Measurements from ENCODE around the gene SGCD.

Gene SGCD

DNA sequence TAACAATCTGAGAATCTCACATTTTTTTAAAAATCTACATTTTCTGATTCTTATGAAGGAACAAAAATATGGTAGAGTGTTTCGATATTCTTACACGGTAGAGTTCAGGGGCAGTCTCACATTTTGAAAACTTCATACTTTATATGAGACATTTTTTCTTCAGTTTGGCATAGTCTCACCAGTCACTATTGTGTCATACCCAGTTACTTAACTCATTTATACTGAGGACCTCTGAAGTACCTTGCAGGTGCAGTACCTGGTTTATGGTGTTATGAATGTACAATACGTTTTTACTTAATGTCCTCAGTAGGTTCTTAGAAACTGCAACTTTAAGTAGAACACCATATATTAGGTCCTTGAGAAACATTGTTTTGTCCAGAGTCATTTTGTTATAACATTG is 196.6 kb downstream of the SGCD start:
- no peak overlapping the region for H2BK12ac ChIP-seq (ENCODE audit: low read length in 2 of 2)
- no peak overlapping the region for H3K27ac ChIP-seq (ENCODE audit: low read length, poor library complexity, severe bottlenecking)
- no peak overlapping the region for H2BK15ac ChIP-seq (ENCODE audit: low read depth, poor library complexity, severe bottlenecking)
- no peak overlapping the region for H3K4me2 ChIP-seq (ENCODE audit: low read length, poor library complexity, severe bottlenecking)
- no peaks in the 10 kb centered on the region for H3K36me3 ChIP-seq (ENCODE audit: control insufficient read depth in 1 of 2, insufficient read depth in 2 of 2, low read depth in 1 of 2, low read length in 2 of 2)
- H2BK5ac ChIP-seq (ENCODE audit: low read depth, low read length, poor library complexity, severe bottlenecking): no peak overlapping the region
- H3K9me3 ChIP-seq (ENCODE audit: control insufficient read depth, low read length): peaks cover 6% of the 10 kb centered on the region
- H2AFZ ChIP-seq (ENCODE audit: low read depth, low read length): no peak overlapping the region
- H4K8ac ChIP-seq (ENCODE audit: low read length): no peak overlapping the region
- no peak overlapping the region for H3K9ac ChIP-seq (ENCODE audit: low read length)
- no peak overlapping the region for H3K18ac ChIP-seq (ENCODE audit: low read depth in 1 of 2, low read length in 2 of 2)
- no peak overlapping the region for H3K4me3 ChIP-seq (ENCODE audit: insufficient read depth in 1 of 2, low read depth in 1 of 2, low read length in 2 of 2)
- no peak overlapping the region for H3K23ac ChIP-seq (ENCODE audit: low read length in 2 of 2)
- no peak overlapping the region for H2AK5ac ChIP-seq (ENCODE audit: low read length, severe bottlenecking)
- no peak overlapping the region for H4K91ac ChIP-seq (ENCODE audit: low read length)
- no peaks in the 10 kb centered on the region for H3K4me1 ChIP-seq (ENCODE audit: control insufficient read depth, insufficient read depth, low read depth, low read length)
- no peaks in the 10 kb centered on the region for H3K27me3 ChIP-seq (ENCODE audit: control insufficient read depth in 1 of 2, insufficient read depth in 1 of 2, low read length in 2 of 2)
- no peak for DNase-seq
- H3K4ac ChIP-seq (ENCODE audit: low read depth in 1 of 2, low read length in 2 of 2): no peak overlapping the region
- H3K79me1 ChIP-seq (replicated peaks; ENCODE audit: low read length, poor library complexity, severe bottlenecking): no peaks in the 10 kb centered on the region
- no peak overlapping the region for H2BK120ac ChIP-seq (ENCODE audit: low read depth, low read length)
- no peak overlapping the region for H3K14ac ChIP-seq (ENCODE audit: low read length in 2 of 2)
- 86% methylated on average over 1 of the region's 3 CpGs for WGBS

DNA sequence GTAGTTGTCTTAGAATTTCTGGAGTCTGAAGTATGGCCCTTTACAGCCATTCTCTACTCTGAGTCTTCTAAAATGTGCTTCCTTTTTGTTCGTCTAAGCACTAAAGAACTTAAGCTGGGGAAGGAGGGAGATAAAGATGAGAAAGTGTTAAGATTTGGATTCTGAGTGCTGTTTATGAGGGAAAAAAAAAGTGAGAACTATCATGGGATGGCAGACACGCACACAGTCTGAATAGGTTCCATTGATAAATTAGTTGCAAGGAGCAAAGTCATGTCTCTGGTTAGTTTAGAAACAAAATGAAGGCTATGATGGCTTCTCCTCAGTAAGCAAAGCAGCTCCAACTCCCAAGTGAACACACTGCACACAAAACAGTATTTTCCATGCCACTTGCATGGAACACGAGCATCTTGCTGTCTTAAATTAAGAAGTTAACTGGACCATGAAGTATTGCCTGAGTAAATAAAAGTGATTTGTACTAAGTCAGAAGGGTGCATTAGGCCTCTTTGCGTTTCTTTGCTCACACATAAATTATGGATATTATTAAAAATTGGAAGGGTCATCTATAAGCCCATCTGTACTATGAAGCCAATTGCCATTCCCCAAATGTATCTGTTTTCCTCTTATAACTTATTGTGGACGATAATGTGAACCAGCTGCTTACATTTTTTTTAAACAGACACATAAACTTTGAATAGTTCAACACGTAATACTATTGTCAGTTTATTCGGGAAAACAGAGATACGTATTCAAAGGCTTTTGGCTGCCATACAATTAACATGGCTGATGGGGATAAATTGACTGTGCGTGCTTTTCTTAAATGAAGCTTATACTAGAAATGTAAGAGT is 199.3 kb downstream of the SGCD start:
- no peaks in the 10 kb centered on the region for H3K79me1 ChIP-seq (replicated peaks; ENCODE audit: low read length, poor library complexity, severe bottlenecking)
- no peaks in the 10 kb centered on the region for H3K27me3 ChIP-seq (ENCODE audit: control insufficient read depth in 1 of 2, insufficient read depth in 1 of 2, low read length in 2 of 2)
- H3K4me1 ChIP-seq (ENCODE audit: control insufficient read depth, insufficient read depth, low read depth, low read length): no peaks in the 10 kb centered on the region
- no peak overlapping the region for H3K9ac ChIP-seq (ENCODE audit: low read length)
- H3K23ac ChIP-seq (ENCODE audit: low read length in 2 of 2): no peak overlapping the region
- H3K9me3 ChIP-seq (ENCODE audit: control insufficient read depth, low read length): no peaks in the 10 kb centered on the region
- H2AFZ ChIP-seq (ENCODE audit: low read depth, low read length): no peak overlapping the region
- no peaks in the 10 kb centered on the region for H3K36me3 ChIP-seq (ENCODE audit: control insufficient read depth in 1 of 2, insufficient read depth in 2 of 2, low read depth in 1 of 2, low read length in 2 of 2)
- no peak overlapping the region for H3K27ac ChIP-seq (ENCODE audit: low read length, poor library complexity, severe bottlenecking)
- H2AK5ac ChIP-seq (ENCODE audit: low read length, severe bottlenecking): no peak overlapping the region
- H2BK15ac ChIP-seq (ENCODE audit: low read depth, poor library complexity, severe bottlenecking): no peak overlapping the region
- H4K8ac ChIP-seq (ENCODE audit: low read length): no peak overlapping the region
- no peak overlapping the region for H3K4ac ChIP-seq (ENCODE audit: low read depth in 1 of 2, low read length in 2 of 2)
- no peak overlapping the region for H3K4me3 ChIP-seq (ENCODE audit: insufficient read depth in 1 of 2, low read depth in 1 of 2, low read length in 2 of 2)
- H2BK5ac ChIP-seq (ENCODE audit: low read depth, low read length, poor library complexity, severe bottlenecking): no peak overlapping the region
- no peak for DNase-seq
- 80% methylated on average over 8 of the region's 9 CpGs for WGBS
- H4K91ac ChIP-seq (ENCODE audit: low read length): no peak overlapping the region
- no peak overlapping the region for H3K14ac ChIP-seq (ENCODE audit: low read length in 2 of 2)
- H2BK120ac ChIP-seq (ENCODE audit: low read depth, low read length): no peak overlapping the region
- no peak overlapping the region for H2BK12ac ChIP-seq (ENCODE audit: low read length in 2 of 2)
- no peak overlapping the region for H3K18ac ChIP-seq (ENCODE audit: low read depth in 1 of 2, low read length in 2 of 2)
- no peak overlapping the region for H3K4me2 ChIP-seq (ENCODE audit: low read length, poor library complexity, severe bottlenecking)

DNA sequence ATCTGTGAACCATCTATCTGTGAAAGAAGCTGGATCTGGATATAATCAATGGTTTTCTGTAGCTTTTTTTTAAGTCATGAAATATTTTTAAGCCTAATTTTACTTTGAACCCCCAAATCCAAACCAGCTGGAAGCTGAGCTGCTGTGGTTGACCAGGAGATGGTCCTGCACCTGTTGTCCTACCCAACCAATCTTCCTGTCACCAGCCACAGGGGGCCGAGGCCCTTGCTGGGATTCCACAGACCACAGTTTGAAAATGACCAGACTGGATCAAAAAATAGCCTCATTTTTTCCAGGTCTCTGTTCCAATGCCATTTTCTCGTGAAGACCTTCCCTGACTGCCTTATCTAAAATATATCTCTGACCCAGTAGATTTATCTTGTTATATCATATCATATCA is 200.6 kb downstream of the SGCD start:
- no peak overlapping the region for H3K4me3 ChIP-seq (ENCODE audit: insufficient read depth in 1 of 2, low read depth in 1 of 2, low read length in 2 of 2)

DNA sequence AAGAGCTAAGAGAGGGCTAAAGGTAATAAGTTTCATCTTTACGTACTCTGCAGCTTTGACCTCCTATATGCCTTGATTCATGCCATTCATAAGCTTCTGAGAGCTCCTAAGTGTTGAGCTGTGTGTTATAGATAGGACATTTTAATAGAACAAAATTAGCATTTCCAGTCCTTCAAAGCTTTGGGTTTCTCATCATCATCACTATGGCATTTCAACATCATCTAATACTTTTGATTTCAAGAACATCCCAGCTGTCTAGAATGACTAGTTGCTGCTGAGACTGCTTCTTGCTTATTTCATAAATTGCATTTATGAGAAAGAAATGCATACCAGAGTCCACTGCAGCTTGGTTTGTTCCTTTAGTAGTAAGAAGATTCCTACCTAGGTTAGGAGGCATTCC is 201.7 kb downstream of the SGCD start:
- H2BK15ac ChIP-seq (ENCODE audit: low read depth, poor library complexity, severe bottlenecking): no peak overlapping the region
- H3K27me3 ChIP-seq (ENCODE audit: control insufficient read depth in 1 of 2, insufficient read depth in 1 of 2, low read length in 2 of 2): no peaks in the 10 kb centered on the region
- no peak overlapping the region for H3K14ac ChIP-seq (ENCODE audit: low read length in 2 of 2)
- no peak overlapping the region for H2BK120ac ChIP-seq (ENCODE audit: low read depth, low read length)
- H3K4me2 ChIP-seq (ENCODE audit: low read length, poor library complexity, severe bottlenecking): no peak overlapping the region
- H3K18ac ChIP-seq (ENCODE audit: low read depth in 1 of 2, low read length in 2 of 2): no peak overlapping the region
- no peaks in the 10 kb centered on the region for H3K79me1 ChIP-seq (replicated peaks; ENCODE audit: low read length, poor library complexity, severe bottlenecking)
- no peak overlapping the region for H3K27ac ChIP-seq (ENCODE audit: low read length, poor library complexity, severe bottlenecking)
- no peak overlapping the region for H2BK5ac ChIP-seq (ENCODE audit: low read depth, low read length, poor library complexity, severe bottlenecking)
- H3K4me3 ChIP-seq (ENCODE audit: insufficient read depth in 1 of 2, low read depth in 1 of 2, low read length in 2 of 2): no peak overlapping the region
- H2AFZ ChIP-seq (ENCODE audit: low read depth, low read length): no peak overlapping the region
- H2BK12ac ChIP-seq (ENCODE audit: low read length in 2 of 2): no peak overlapping the region
- no peak overlapping the region for H3K4ac ChIP-seq (ENCODE audit: low read depth in 1 of 2, low read length in 2 of 2)
- H4K8ac ChIP-seq (ENCODE audit: low read length): no peak overlapping the region
- H3K4me1 ChIP-seq (ENCODE audit: control insufficient read depth, insufficient read depth, low read depth, low read length): no peaks in the 10 kb centered on the region
- H3K9ac ChIP-seq (ENCODE audit: low read length): no peak overlapping the region
- no peak overlapping the region for H2AK5ac ChIP-seq (ENCODE audit: low read length, severe bottlenecking)
- H3K9me3 ChIP-seq (ENCODE audit: control insufficient read depth, low read length): no peaks in the 10 kb centered on the region
- no peak overlapping the region for H3K23ac ChIP-seq (ENCODE audit: low read length in 2 of 2)
- H3K36me3 ChIP-seq (ENCODE audit: control insufficient read depth in 1 of 2, insufficient read depth in 2 of 2, low read depth in 1 of 2, low read length in 2 of 2): no peaks in the 10 kb centered on the region
- no peak overlapping the region for H4K91ac ChIP-seq (ENCODE audit: low read length)
- WGBS: 83% methylated on average over 1 of the region's 1 CpG
- DNase-seq: no peak

More for the DNA sequence above, 200.6 kb downstream of the SGCD start:
- DNase-seq: no peak
- H2BK5ac ChIP-seq (ENCODE audit: low read depth, low read length, poor library complexity, severe bottlenecking): no peak overlapping the region
- no peak overlapping the region for H3K14ac ChIP-seq (ENCODE audit: low read length in 2 of 2)
- no peaks in the 10 kb centered on the region for H3K4me1 ChIP-seq (ENCODE audit: control insufficient read depth, insufficient read depth, low read depth, low read length)
- H3K18ac ChIP-seq (ENCODE audit: low read depth in 1 of 2, low read length in 2 of 2): no peak overlapping the region
- H3K27me3 ChIP-seq (ENCODE audit: control insufficient read depth in 1 of 2, insufficient read depth in 1 of 2, low read length in 2 of 2): no peaks in the 10 kb centered on the region
- H3K27ac ChIP-seq (ENCODE audit: low read length, poor library complexity, severe bottlenecking): no peak overlapping the region
- no peaks in the 10 kb centered on the region for H3K79me1 ChIP-seq (replicated peaks; ENCODE audit: low read length, poor library complexity, severe bottlenecking)
- H3K9me3 ChIP-seq (ENCODE audit: control insufficient read depth, low read length): no peaks in the 10 kb centered on the region
- H2BK12ac ChIP-seq (ENCODE audit: low read length in 2 of 2): no peak overlapping the region
- H2AK5ac ChIP-seq (ENCODE audit: low read length, severe bottlenecking): no peak overlapping the region
- WGBS: 33% methylated on average over 1 of the region's 2 CpGs
- H2BK15ac ChIP-seq (ENCODE audit: low read depth, poor library complexity, severe bottlenecking): no peak overlapping the region
- H4K91ac ChIP-seq (ENCODE audit: low read length): no peak overlapping the region
- H3K23ac ChIP-seq (ENCODE audit: low read length in 2 of 2): no peak overlapping the region
- no peak overlapping the region for H3K4ac ChIP-seq (ENCODE audit: low read depth in 1 of 2, low read length in 2 of 2)
- no peak overlapping the region for H3K4me2 ChIP-seq (ENCODE audit: low read length, poor library complexity, severe bottlenecking)
- no peak overlapping the region for H4K8ac ChIP-seq (ENCODE audit: low read length)
- H2AFZ ChIP-seq (ENCODE audit: low read depth, low read length): no peak overlapping the region
- no peak overlapping the region for H2BK120ac ChIP-seq (ENCODE audit: low read depth, low read length)
- no peaks in the 10 kb centered on the region for H3K36me3 ChIP-seq (ENCODE audit: control insufficient read depth in 1 of 2, insufficient read depth in 2 of 2, low read depth in 1 of 2, low read length in 2 of 2)
- no peak overlapping the region for H3K9ac ChIP-seq (ENCODE audit: low read length)

All from mesenchymal stem cell (in vitro differentiated cells and primary cell).